ENCODE data around the gene PAXIP1.

DNA sequence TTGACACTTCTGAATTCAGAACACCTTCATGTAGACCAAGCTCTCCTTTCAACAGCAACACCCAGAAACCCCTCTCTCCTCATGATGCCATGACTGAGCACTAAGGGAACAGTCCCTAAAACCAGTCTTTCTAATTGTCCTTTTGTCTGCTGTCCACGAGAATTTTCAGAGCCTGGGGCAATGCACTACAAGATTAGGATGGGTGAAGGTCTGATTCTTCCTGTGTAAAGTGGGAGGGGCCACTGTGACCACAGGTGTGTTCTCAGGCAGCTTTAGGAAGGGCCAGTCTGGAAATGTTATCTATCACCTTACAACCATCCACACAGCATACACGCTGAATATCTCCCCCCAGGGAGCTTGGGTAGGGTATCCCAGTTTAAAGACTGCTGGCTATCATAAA, 7.9 kb downstream of the PAXIP1 start:
- TF ChIP-seq, protein P1, sequence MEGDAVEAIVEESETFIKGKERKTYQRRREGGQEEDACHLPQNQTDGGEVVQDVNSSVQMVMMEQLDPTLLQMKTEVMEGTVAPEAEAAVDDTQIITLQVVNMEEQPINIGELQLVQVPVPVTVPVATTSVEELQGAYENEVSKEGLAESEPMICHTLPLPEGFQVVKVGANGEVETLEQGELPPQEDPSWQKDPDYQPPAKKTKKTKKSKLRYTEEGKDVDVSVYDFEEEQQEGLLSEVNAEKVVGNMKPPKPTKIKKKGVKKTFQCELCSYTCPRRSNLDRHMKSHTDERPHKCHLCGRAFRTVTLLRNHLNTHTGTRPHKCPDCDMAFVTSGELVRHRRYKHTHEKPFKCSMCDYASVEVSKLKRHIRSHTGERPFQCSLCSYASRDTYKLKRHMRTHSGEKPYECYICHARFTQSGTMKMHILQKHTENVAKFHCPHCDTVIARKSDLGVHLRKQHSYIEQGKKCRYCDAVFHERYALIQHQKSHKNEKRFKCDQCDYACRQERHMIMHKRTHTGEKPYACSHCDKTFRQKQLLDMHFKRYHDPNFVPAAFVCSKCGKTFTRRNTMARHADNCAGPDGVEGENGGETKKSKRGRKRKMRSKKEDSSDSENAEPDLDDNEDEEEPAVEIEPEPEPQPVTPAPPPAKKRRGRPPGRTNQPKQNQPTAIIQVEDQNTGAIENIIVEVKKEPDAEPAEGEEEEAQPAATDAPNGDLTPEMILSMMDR (IDR thresholded peaks at IDR 0.05): no peak
- TF ChIP-seq POLR2A (IDR thresholded peaks at IDR 0.05): no peak
